GM08714 (cell line): ENCODE data around the gene UROD.
A peak's percentile ranks its signal among the peaks of the same experiment; 100 is the strongest.
"Not testable (repeated sequence)": the region's sequence is repeated elsewhere in the genome, so short reads cannot be mapped to it uniquely, and the experiment has no call there.

ENCODE experiments used
- H3K4me3 ChIP-seq: fragments of 200-500 bp; sonication (Bioruptor generic); 2 replicates; pipeline ENCODE4 v1.5.1; 2014; ENCODE audit warnings: mild to moderate bottlenecking, low read length, inconsistent platforms
- ZNF274 ChIP-seq: IDR thresholded peaks from 2 replicates; pipeline ENCODE4 v1.6.1; 2012; ENCODE audit warnings: mild to moderate bottlenecking, low read depth, low read length

Gene UROD

DNA sequence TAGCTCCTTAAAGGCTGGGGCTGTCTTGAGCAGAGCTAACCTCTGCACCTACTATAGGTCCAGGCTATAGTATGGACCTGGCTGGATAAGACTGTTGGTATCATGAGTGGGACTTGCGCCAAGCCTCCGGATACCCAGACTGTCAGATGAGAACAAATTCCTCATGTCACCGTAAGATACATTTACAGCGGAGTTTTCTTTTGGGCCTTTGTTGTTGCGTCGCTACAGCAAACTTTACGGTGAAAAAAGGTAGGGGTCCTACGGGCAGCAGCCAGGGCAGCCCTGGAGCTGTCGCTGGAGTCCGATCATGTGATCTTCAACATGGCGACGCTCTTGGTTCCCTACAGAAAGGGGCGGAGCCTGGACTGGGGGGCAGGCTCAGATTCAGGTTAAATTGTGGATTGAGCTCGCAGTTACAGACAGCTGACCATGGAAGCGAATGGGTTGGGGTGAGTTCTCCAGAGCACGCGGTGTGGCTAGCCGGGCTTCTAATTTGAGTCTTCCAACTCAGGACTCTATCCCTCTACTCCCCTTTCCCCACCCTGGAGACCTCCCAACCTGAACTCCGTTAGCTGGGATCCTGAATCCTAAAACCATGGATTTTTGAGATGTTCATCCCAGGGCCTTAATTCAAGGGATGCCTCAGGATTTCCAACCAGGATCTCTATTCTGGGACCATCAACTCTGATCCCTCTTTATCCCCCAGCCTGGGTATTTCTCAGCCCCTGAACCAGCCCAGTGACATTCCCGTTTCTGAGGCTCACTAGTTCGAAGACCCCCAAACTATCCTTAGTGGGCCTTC, at the start of gene UROD:
Gene UROD, plus strand, starts transcription at position 418 of the 802 bp plus-strand sequence. Its CDS starts 12 bp downstream, at position 430.
- peak within 1 kb of the TSS; percentile 90 for H3K4me3 ChIP-seq
- TF ChIP-seq ZNF274 = no peak

DNA sequence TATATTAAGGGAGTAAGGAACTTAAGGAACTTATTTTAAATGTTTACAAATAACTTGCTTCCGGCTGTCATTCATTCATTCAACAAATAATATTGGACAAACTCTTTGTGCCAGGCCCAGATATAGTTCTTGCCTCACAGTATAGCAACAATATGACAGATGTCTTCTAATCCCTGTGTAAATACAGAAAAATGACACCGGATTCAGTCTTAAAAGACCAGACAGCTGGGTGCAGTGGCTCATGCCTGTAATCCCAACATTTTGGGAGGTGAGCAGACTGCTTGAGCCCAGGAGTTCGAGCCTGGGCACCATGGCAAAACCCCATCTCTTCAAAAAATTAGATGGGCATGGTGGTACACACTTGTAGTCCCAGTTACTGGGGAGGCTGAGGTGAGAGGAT, 49.3 kb upstream of the UROD start:
- TF ChIP-seq ZNF274 = no peak
- H3K4me3 ChIP-seq = no peak overlapping the region

DNA sequence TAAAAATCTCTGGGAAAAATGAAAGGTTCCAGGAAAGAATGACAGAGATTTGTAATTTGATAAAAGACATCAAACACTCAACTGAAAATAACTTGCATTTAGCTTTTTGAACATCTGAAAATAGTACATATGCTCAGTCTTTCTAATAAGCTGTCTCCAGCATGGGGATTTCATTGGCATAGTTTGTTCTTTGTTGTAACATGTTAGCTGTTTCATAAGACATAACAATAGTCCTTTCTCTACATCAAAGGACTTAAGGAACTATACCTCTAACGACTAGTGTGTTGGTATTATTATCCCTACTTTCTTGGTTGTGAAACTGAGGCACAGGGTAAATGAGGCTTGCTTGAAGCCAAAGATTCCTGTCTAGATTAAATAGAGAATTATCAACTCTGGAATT, 47.7 kb upstream of the UROD start:
- no peak for TF ChIP-seq ZNF274
- no peak overlapping the region for H3K4me3 ChIP-seq

DNA sequence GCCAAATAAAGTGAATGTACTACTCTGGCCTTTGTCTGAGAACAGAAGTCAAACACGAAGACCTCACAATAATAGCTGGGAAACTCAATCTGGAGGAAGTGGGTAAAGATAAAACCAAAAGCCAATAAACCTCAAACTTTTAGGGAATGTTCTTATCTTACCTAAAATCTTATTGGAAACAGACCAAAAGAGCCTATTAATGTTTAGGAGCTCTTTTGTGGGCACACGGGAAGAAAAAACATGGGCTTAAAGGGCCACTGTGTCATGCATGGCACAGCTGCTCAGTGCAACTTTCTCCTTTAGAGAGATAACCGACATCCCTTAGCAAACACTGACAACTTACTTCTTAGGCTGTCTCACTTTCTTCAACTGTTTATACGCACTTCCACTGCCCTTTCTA, 41.7 kb upstream of the UROD start:
- no peak overlapping the region for H3K4me3 ChIP-seq

DNA sequence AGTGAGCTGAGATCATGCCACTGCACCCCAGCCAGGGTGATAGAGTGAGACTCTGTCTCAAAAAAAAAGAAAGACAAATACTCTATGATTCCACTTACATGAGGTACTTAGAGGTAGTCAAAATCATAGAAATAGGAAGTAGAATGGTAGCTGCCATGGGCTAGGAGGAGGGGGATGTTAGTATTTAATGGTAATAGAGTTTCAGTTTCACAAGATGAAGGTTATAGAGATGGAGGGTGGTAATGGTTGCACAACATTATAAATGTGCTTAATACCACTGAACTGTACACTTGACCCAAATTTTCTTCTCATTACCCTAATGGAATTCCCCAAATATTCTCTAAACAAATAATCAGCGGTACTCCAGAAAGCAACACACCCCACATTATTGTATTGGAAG, 38.4 kb upstream of the UROD start:
- TF ChIP-seq ZNF274 = no peak
- H3K4me3 ChIP-seq = no peak overlapping the region

More for the DNA sequence above, 41.7 kb upstream of the UROD start:
- TF ChIP-seq ZNF274 = no peak

DNA sequence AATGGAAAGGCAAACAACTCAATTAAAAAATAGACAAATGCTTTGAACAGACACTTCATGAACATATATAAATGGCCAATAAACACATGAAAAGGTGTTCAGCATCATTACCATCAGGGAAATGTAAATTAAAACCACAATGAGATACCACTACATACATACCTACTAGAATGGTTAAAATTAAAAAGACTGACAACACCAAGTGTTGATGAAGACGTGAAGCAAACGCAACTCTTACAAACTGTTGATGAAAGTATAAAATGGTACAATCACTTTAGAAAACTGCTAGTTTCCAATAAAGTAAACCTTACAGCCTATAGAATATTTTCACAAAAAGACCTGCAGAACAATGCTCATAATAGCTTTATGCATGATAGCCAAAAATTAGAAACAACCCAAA, 35.8 kb upstream of the UROD start:
- no peak overlapping the region for H3K4me3 ChIP-seq
- TF ChIP-seq ZNF274 = no peak

DNA sequence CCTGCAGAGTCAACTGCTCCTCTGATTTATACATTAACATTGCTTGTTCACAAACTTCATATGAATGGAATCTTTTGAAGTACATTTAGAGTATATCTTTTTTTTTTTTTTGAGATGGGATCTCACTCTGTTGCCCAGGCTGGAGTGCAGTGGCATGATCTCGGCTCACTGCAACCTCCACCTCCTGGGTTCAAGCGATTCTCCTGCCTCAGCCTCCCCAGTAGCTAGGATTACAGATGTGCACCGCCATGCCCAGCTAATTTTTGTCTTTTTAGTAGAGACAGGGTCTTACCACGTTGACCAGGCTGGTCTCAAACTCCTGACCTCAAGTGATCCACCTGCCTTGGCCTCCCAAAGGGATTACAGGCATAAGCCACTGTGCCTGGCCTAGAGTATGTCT, 34.7 kb upstream of the UROD start:
- not testable (repeated sequence) for H3K4me3 ChIP-seq

DNA sequence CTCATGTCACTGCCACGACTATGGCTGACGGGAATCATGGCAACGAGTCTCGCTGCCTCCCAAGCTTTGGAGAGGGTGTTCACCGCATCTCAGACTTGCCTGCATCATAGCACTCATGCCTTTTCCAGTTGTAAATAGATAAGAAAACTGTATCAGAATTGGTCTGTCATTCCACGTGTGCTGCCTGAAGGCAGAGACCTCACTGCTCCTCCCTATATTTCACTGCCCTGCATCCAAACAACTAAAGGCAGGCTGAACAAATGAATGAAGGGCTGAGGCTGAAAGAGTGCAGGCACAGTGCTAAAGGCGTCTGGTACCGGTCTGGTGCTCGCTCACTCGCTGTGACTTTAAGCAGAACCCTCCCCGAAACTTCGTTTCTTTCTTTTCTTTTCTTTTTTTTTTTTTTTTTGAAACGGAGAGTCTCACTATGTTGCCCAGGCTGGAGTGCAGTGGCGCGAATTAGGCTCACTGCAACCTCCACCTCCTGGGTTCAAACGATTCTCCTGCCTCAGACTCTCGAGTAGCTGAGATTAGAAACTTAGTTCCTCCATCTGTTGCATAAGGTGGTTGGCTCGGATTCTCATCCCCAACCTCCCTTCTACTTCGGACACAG, 26.2 kb upstream of the UROD start:
- H3K4me3 ChIP-seq = peak overlapping the region; percentile 58

DNA sequence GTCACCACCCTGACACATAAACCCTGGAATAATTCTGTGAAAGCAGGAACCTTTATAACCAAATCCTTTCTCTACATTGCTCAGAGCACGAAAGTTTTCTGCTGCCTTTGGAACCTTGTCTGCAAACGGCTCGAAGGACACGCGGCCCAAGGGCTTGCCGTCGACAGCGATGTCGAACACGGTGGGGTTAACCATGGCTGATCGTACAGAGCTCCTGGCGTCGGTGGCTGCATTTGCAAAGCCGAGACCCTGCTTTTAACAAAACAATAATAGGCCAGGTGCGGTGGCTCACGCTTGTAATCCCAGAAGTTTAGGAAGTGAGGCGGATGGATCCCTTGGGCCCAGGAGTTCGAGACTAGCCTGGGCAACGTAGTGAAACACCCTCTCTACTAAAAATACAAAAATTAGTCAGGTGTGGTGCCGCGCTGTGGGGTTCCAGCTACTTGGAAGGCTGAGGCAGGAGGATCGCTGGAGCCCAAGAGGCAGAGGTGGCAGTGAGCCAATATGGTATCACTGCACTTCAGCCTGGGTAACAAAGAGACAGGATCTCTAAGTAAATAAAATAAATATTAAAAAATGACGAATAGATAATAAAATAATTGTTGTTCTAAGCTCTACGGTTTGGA, 23.4 kb upstream of the UROD start:
- no peak for TF ChIP-seq ZNF274
- no peak overlapping the region for H3K4me3 ChIP-seq

More for the DNA sequence above, 26.2 kb upstream of the UROD start:
- no peak for TF ChIP-seq ZNF274

DNA sequence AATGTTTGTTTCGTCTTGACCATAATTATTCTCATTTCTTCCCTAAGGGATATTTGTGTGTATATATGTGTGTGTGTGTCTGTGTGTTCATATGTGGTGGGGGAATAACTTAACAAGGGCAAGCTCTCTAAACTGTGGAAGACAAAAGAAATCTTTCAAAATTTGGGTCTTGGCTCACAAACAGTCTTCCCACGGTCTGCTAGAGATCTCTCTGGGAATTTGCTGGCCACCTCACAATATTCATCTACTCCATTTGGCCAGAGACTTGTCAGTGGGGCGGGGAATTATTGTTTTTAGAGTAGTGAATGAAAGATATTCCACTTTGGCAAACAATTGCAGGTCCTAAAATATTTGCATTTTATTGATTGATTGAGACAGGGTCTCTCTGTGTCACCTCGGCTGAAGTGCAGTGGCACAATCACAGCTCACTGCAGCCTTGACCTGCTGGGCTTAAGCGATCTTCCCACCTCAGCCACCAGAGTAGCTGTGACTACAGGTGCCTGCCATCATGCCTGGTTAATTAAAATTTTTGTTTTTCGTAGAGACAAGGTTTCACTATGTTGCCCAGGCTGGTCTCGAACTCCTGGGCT, 17.6 kb upstream of the UROD start:
- no peak overlapping the region for H3K4me3 ChIP-seq
- no peak for TF ChIP-seq ZNF274

DNA sequence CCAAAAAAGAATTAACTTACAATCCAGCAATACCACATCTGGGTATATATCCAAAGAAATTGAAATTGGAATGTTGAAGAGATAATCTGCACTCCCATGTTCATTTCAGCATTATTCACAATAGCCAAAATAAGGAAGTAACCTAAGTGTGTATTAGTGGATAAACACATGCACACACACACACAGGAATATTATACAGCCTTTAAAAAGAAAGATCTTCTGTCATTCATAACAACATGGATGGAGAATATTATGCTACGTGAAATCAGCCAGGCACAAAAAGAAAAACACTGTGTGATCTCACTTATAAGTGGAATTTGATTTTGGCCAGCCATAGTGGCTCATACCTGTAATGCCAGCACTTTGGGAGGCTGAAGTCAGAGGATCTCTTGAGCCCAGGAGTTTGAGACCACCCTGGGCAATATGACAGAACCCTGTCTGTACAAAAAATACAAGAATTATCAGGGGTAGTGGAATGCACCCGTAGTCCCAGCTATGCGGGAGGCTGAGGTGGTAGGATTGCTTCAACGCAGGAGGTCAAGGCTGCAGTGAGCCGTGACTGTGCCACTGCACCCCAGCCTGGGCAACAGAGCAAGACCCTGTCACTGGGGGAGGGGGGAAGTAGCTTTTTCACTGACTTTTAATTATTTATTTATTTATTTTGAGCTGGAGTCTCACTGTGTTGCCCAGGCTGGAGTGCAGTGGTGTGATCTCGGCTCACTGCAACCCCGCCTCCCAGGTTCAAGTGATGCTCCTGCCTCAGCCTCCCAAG, 16.4 kb upstream of the UROD start:
- H3K4me3 ChIP-seq = no peak overlapping the region
- no peak for TF ChIP-seq ZNF274

DNA sequence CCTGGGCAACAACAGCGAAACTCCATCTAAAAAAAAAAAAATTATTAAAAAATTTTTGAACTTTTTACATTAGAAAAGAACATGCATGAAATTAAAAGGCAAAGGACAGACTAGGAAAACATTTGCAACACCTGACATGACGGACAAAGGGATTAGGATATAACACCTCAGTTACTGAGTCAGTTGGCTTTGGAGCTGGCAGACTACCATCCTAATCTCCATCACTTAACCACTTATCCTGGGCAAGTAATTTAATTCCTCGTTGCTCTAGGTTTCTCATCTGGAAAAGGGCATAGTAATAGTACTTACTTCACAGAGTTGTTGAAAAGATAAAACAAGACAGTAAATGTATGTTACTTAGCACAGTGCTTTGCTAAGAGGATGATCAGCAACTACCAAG, 12.8 kb upstream of the UROD start:
- no peak for TF ChIP-seq ZNF274
- H3K4me3 ChIP-seq = no peak overlapping the region

DNA sequence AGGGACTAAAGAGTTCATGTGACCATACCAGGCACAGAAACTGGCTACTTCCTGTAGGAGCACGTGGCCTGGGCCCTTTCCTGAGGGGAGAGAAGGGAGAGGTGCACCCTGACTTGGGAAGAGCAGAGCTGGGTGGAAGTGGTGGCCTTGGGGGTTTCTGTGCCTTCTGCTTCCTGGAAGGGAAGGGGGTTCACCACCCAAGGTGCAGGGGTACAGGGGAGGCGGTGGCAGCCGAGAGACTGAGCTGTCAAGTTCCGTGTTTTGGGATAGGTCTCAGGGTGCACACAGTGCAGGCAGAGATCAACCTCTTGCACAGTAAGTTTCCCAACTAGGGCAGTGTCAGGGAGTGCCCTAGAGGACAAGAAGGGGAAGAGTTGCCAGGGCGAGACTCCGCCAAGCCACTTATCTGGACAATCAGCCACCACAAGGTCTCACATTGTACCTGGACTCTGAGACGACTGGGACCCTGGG, 11.0 kb upstream of the UROD start:
- no peak for TF ChIP-seq ZNF274
- no peak overlapping the region for H3K4me3 ChIP-seq

DNA sequence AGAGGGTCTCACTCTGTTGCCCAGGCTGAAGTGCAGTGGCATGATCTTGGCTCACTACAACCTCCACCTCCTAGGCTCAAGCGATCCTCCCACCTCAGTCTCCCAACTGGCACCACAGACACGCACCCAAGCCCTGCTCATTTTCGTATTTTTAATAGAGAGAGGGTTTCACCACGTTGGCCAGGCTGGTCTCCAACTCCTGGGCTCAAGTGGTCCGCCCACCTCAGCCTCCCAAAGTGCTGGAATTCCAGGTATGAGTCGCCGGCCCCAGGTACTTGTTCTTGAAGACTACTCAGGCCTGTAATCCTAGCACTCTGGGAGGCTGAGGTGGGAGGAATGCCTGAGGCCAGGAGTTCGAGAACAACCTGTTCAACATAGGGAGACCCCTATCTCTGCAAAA, 10.5 kb upstream of the UROD start:
- H3K4me3 ChIP-seq = not testable (repeated sequence)
